ENCODE results near the gene RPS15. TPM values are rescaled to one million over a fixed set of nuclear protein-coding genes. Genes with fewer than 3 reads are reported as not detected.

Gene RPS15
- total RNA-seq, 1 donor from 2014 or later: 3,178 TPM

DNA sequence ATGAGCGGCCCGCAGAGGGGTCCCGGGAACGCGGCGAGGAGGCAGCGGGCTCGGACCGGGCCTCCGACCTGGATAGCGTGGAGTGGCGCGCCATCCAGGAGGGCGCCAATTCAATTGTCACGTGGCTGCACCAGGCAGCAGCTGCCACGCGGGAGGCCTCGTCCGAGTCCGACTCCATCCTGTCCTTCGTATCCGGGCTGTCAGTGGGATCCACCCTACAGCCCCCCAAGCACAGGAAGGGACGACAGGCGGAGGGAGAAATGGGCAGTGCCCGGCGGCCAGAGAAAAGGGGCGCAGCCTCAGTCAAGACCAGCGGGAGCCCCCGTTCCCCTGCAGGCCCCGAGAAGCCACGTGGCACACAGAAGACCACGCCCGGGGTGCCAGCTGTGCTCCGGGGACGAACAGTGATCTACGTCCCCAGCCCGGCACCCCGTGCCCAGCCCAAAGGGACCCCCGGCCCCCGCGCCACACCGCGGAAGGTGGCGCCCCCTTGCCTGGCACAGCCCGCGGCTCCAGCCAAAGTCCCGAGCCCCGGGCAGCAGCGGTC lies 30.2 kb downstream of the RPS15 start:
- TF ChIP-seq, protein P1, sequence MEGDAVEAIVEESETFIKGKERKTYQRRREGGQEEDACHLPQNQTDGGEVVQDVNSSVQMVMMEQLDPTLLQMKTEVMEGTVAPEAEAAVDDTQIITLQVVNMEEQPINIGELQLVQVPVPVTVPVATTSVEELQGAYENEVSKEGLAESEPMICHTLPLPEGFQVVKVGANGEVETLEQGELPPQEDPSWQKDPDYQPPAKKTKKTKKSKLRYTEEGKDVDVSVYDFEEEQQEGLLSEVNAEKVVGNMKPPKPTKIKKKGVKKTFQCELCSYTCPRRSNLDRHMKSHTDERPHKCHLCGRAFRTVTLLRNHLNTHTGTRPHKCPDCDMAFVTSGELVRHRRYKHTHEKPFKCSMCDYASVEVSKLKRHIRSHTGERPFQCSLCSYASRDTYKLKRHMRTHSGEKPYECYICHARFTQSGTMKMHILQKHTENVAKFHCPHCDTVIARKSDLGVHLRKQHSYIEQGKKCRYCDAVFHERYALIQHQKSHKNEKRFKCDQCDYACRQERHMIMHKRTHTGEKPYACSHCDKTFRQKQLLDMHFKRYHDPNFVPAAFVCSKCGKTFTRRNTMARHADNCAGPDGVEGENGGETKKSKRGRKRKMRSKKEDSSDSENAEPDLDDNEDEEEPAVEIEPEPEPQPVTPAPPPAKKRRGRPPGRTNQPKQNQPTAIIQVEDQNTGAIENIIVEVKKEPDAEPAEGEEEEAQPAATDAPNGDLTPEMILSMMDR (IDR thresholded peaks at IDR 0.05; ENCODE audit: insufficient read depth, low read length, poor library complexity, severe bottlenecking): no peak
- peaks cover 79% of the 10 kb centered on the region for H3K27me3 ChIP-seq (ENCODE audit: control insufficient read depth, insufficient read depth, low read length)
- DNase-seq (ENCODE audit: low read depth): no peak
- no peaks in the 10 kb centered on the region for H3K36me3 ChIP-seq (ENCODE audit: control insufficient read depth, insufficient read depth, low read length)
- H3K4me3 ChIP-seq (ENCODE audit: low read depth, low read length): no peak overlapping the region

DNA sequence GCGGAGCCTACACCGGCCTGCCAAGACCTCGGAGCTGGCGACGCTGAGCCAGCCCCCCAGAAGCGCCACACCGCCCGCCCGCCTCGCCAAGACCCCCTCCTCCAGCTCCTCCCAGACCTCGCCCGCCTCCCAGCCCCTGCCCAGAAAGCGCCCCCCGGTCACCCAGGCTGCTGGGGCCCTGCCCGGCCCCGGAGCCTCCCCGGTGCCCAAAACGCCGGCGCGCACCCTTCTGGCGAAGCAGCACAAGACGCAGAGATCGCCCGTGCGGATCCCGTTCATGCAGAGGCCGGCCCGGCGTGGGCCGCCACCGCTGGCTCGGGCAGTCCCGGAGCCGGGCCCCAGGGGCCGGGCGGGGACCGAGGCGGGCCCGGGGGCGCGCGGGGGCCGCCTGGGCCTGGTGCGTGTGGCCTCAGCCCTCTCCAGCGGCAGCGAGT lies 30.6 kb downstream of the RPS15 start:
- peaks cover 82% of the 10 kb centered on the region for H3K27me3 ChIP-seq (ENCODE audit: control insufficient read depth, insufficient read depth, low read length)

DNA sequence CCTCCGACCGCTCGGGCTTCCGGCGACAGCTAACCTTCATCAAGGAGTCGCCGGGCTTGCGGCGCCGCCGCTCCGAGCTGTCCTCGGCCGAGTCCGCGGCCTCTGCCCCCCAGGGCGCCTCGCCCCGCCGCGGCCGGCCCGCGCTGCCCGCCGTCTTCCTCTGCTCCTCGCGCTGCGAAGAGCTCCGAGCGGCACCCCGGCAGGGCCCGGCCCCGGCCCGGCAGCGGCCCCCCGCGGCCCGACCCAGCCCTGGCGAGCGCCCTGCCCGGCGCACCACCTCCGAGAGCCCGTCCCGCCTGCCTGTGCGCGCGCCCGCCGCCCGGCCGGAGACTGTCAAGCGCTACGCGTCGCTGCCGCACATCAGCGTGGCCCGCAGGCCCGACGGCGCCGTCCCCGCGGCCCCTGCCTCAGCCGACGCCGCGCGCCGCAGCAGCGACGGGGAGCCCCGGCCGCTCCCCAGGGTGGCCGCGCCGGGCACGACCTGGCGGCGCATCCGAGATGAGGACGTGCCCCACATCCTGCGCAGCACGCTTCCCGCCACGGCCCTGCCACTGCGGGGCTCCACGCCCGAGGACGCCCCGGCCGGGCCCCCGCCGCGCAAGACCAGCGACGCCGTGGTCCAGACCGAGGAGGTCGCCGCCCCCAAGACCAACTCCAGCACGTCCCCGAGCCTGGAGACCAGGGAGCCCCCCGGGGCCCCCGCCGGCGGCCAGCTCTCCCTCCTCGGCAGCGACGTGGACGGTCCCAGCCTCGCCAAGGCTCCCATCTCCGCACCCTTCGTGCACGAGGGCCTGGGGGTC lies 31.3 kb downstream of the RPS15 start:
- Histone ChIP-seq H3K4me3 (ENCODE audit: low read depth, low read length) (no peak overlapping the region), H3K36me3 (ENCODE audit: control insufficient read depth, insufficient read depth, low read length) (no peaks in the 10 kb centered on the region), H3K27me3 (ENCODE audit: control insufficient read depth, insufficient read depth, low read length) (peaks cover 82% of the 10 kb centered on the region)
- TF ChIP-seq, protein P1 (IDR thresholded peaks at IDR 0.05; ENCODE audit: insufficient read depth, low read length, poor library complexity, severe bottlenecking): no peak
- DNase-seq (ENCODE audit: low read depth): no peak

More for the DNA sequence above, 30.6 kb downstream of the RPS15 start:
- H3K36me3 ChIP-seq (ENCODE audit: control insufficient read depth, insufficient read depth, low read length): no peaks in the 10 kb centered on the region
- DNase-seq (ENCODE audit: low read depth): no peak
- TF ChIP-seq, protein P1 (IDR thresholded peaks at IDR 0.05; ENCODE audit: insufficient read depth, low read length, poor library complexity, severe bottlenecking): no peak
- no peak overlapping the region for H3K4me3 ChIP-seq (ENCODE audit: low read depth, low read length)

DNA sequence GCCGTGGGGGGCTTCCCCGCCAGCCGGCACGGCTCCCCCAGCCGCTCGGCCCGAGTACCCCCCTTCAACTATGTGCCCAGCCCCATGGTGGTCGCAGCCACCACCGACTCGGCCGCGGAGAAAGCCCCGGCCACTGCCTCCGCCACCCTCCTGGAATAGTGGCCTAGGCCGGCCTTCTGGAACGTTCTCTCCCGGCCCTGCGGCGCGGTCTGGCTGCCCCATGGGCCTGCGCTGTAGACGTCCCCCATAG lies 31.8 kb downstream of the RPS15 start:
- TF ChIP-seq, protein P1 (IDR thresholded peaks at IDR 0.05; ENCODE audit: insufficient read depth, low read length, poor library complexity, severe bottlenecking): no peak
- DNase-seq (ENCODE audit: low read depth): no peak
- peaks cover 81% of the 10 kb centered on the region for H3K27me3 ChIP-seq (ENCODE audit: control insufficient read depth, insufficient read depth, low read length)
- H3K36me3 ChIP-seq (ENCODE audit: control insufficient read depth, insufficient read depth, low read length): no peaks in the 10 kb centered on the region
- no peak overlapping the region for H3K4me3 ChIP-seq (ENCODE audit: low read depth, low read length)

DNA sequence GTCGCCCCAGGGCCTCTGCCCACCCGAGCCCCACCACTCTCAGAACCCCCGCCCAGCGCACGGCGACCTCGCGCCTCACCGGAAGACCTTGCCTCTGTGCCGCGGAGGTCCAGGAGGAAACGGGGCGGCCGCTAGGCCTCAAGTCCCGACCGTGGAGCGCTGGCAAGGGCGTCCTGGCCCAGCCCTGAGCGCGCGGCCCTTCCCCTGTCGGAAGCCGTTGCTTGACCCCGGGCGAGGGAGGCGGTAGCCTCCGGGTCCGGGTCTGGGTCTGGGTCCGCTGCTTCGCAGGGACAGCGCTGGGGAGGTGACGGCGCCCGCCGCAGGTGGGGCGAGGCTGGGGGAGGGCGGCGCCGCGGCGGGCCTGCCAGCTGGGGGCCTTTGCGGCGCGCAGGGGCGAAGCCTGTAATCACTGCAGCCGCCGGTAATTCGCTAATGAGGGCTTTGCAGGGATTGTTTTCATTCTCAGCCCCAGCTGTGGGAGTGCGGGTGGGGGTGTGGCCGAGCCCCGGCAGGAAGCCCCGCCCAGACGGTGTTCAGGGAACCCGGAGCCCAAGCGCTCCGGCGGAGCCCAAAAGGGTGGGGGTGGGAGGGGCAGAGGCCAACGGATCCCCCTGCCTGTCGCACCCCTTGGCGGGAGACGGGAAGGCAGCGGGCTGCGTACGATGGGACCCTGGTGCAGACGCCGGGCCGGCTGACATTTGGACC lies 32.3 kb downstream of the RPS15 start:
- Histone ChIP-seq H3K36me3 (ENCODE audit: control insufficient read depth, insufficient read depth, low read length) (no peaks in the 10 kb centered on the region), H3K27me3 (ENCODE audit: control insufficient read depth, insufficient read depth, low read length) (peaks cover 77% of the 10 kb centered on the region), H3K4me3 (ENCODE audit: low read depth, low read length) (peak overlapping the region; percentile 4)
- TF ChIP-seq, protein P1 (IDR thresholded peaks at IDR 0.05; ENCODE audit: insufficient read depth, low read length, poor library complexity, severe bottlenecking): no peak
- no peak for DNase-seq (ENCODE audit: low read depth)

Measured in kidney epithelial cell (primary cell).